ENCODE results near the gene PHF2.

The PHF2 gene

DNA sequence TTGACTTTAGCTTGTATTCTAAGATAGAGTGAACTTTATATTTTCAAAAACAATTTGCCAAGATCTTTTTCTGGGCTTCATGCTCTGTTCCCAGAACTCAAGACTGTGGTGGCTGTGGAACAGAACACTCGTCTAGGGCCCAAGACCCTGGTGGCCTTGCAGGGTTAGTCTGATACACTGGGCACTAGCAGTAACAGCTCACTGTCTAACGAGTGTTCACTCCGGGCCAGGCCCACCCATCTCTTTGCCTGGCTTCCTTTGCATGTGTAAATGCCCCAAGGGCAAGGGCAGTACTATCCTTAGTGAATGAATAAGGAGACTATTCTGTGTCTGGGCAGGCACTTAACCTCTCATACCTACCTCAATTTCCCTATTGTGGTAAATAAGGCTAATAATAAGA, 47.4 kb downstream of the PHF2 start:
- H3K4me1 ChIP-seq (ENCODE audit: low read length), result no peaks in the 10 kb centered on the region
- no peaks in the 10 kb centered on the region for H3F3A ChIP-seq (ENCODE audit: insufficient read depth, low read length)
- H3K4me3 ChIP-seq (ENCODE audit: low read length), result no peak overlapping the region
- no peak overlapping the region for H3K4me2 ChIP-seq (ENCODE audit: low read depth, low read length)
- no peaks in the 10 kb centered on the region for H3K27me3 ChIP-seq (replicated peaks; ENCODE audit: insufficient read depth, low read length)
- H3K9me2 ChIP-seq (replicated peaks; ENCODE audit: insufficient read depth, low read length), result no peaks in the 10 kb centered on the region
- no peaks in the 10 kb centered on the region for H3K9me3 ChIP-seq (replicated peaks; ENCODE audit: insufficient read depth, low read length)
- no peak overlapping the region for H3K27ac ChIP-seq (ENCODE audit: low read length)
- no peaks in the 10 kb centered on the region for H3K36me3 ChIP-seq (replicated peaks; ENCODE audit: insufficient read depth, low read length)
- no peak overlapping the region for H2AFZ ChIP-seq (ENCODE audit: low read length)
- DNase-seq, result no peak
- H3K79me2 ChIP-seq (ENCODE audit: low read length), result peaks cover 24% of the 10 kb centered on the region; the same call in 1 of the 2 replicates
- no peaks in the 10 kb centered on the region for H4K20me1 ChIP-seq (ENCODE audit: insufficient read depth, low read length)
- TF ChIP-seq, protein P1, sequence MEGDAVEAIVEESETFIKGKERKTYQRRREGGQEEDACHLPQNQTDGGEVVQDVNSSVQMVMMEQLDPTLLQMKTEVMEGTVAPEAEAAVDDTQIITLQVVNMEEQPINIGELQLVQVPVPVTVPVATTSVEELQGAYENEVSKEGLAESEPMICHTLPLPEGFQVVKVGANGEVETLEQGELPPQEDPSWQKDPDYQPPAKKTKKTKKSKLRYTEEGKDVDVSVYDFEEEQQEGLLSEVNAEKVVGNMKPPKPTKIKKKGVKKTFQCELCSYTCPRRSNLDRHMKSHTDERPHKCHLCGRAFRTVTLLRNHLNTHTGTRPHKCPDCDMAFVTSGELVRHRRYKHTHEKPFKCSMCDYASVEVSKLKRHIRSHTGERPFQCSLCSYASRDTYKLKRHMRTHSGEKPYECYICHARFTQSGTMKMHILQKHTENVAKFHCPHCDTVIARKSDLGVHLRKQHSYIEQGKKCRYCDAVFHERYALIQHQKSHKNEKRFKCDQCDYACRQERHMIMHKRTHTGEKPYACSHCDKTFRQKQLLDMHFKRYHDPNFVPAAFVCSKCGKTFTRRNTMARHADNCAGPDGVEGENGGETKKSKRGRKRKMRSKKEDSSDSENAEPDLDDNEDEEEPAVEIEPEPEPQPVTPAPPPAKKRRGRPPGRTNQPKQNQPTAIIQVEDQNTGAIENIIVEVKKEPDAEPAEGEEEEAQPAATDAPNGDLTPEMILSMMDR (IDR thresholded peaks at IDR 0.05; ENCODE audit: low read length), result no peak
- TF ChIP-seq EZH2phosphoT487 (IDR thresholded peaks at IDR 0.05; ENCODE audit: low read length), result no peak
- no peak for TF ChIP-seq EZH2 (optimal IDR thresholded peaks at IDR 0.05; ENCODE audit: low read depth, low read length)
- H3K9ac ChIP-seq (ENCODE audit: low read length), result no peak overlapping the region

DNA sequence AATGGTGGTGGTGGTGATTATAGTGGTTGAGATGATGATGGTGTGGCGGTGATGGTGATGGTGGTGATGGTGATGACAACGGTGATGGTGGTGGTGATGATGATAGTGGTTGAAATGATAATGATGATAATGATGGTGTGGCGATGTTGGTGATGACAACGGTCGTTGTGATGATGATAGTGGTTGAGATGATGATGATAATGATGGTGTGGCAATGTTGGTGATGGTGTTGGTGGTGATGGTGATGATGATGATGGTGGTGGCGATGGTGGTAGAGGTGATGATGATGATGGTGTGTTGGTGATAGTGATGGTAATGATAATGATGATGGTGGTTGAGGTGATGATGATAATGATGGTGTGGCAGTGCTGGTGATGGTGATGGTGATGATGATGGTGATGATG, 48.0 kb downstream of the PHF2 start:
- no peaks in the 10 kb centered on the region for H3K4me1 ChIP-seq (ENCODE audit: low read length)
- no peak overlapping the region for H3K4me3 ChIP-seq (ENCODE audit: low read length)
- no peaks in the 10 kb centered on the region for H3K27me3 ChIP-seq (replicated peaks; ENCODE audit: insufficient read depth, low read length)
- H3K36me3 ChIP-seq (replicated peaks; ENCODE audit: insufficient read depth, low read length), result no peaks in the 10 kb centered on the region
- no peak overlapping the region for H3K9ac ChIP-seq (ENCODE audit: low read length)
- H3K4me2 ChIP-seq (ENCODE audit: low read depth, low read length), result no peak overlapping the region
- no peaks in the 10 kb centered on the region for H3F3A ChIP-seq (ENCODE audit: insufficient read depth, low read length)
- no peaks in the 10 kb centered on the region for H3K9me3 ChIP-seq (replicated peaks; ENCODE audit: insufficient read depth, low read length)
- peaks cover 24% of the 10 kb centered on the region; the same call in 1 of the 2 replicates for H3K79me2 ChIP-seq (ENCODE audit: low read length)
- no peaks in the 10 kb centered on the region for H4K20me1 ChIP-seq (ENCODE audit: insufficient read depth, low read length)
- no peak for TF ChIP-seq EZH2phosphoT487 (IDR thresholded peaks at IDR 0.05; ENCODE audit: low read length)
- DNase-seq, result no peak
- H2AFZ ChIP-seq (ENCODE audit: low read length), result no peak overlapping the region
- H3K9me2 ChIP-seq (replicated peaks; ENCODE audit: insufficient read depth, low read length), result no peaks in the 10 kb centered on the region
- H3K27ac ChIP-seq (ENCODE audit: low read length), result no peak overlapping the region

DNA sequence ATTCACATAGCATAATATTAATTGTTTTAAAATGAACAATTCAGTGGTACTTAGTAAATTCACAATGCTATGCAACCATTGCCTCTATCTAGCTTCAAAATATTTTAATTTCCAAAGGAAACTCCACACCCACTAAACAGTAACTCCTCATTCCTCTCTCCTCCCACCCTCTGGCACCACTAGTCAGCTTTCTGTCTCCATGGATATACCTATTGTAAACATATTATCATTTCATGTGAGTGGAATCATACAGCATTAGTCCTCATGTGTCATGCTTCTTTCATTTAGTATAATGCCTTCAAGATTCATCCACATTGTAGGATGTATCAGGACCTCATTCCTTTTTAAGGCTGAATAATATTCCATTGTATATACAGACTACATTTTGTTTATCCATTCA, 48.6 kb downstream of the PHF2 start:
- Histone ChIP-seq H3K27me3 (replicated peaks; ENCODE audit: insufficient read depth, low read length) (no peaks in the 10 kb centered on the region), H3K4me2 (ENCODE audit: low read depth, low read length) (no peak overlapping the region), H3K9me2 (replicated peaks; ENCODE audit: insufficient read depth, low read length) (no peaks in the 10 kb centered on the region), H3K27ac (ENCODE audit: low read length) (no peak overlapping the region), H3K79me2 (ENCODE audit: low read length) (peaks cover 24% of the 10 kb centered on the region; the same call in 1 of the 2 replicates), H3K4me3 (ENCODE audit: low read length) (no peak overlapping the region), H3K36me3 (replicated peaks; ENCODE audit: insufficient read depth, low read length) (no peaks in the 10 kb centered on the region), H3K9me3 (replicated peaks; ENCODE audit: insufficient read depth, low read length) (no peaks in the 10 kb centered on the region), H4K20me1 (ENCODE audit: insufficient read depth, low read length) (no peaks in the 10 kb centered on the region), H2AFZ (ENCODE audit: low read length) (no peak overlapping the region), H3F3A (ENCODE audit: insufficient read depth, low read length) (no peaks in the 10 kb centered on the region), H3K9ac (ENCODE audit: low read length) (no peak overlapping the region), H3K4me1 (ENCODE audit: low read length) (no peaks in the 10 kb centered on the region)
- TF ChIP-seq, protein P1 (IDR thresholded peaks at IDR 0.05; ENCODE audit: low read length), result no peak
- no peak for TF ChIP-seq EZH2phosphoT487 (IDR thresholded peaks at IDR 0.05; ENCODE audit: low read length)
- no peak for DNase-seq

DNA sequence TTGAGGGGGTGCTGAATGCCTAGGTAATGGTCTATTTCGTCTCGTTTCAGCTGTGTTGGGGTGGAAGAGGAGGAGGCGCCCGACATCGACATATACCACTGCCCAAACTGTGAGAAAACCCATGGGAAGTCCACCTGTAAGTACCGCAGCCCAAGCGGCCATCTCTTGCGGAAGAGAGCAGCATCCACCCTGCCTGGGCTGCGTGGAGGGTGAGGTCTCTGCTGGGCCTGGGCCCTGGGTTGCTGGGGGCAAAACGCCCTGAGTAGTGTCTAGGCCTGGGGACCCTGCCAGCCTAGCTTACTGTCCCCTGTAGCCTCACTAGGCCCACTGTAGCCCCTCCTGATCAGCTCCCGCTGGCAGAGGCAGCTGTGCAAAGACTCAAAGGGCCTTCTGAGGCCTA, 53.5 kb downstream of the PHF2 start:
- Histone ChIP-seq H2AFZ (ENCODE audit: low read length) (no peak overlapping the region), H3K36me3 (replicated peaks; ENCODE audit: insufficient read depth, low read length) (no peaks in the 10 kb centered on the region), H3K9ac (ENCODE audit: low read length) (no peak overlapping the region), H3K79me2 (ENCODE audit: low read length) (0 out of 2 replicates have a peak, but pooled peaks cover 3% of the 10 kb centered on the region), H3K4me2 (ENCODE audit: low read depth, low read length) (no peak overlapping the region), H4K20me1 (ENCODE audit: insufficient read depth, low read length) (no peaks in the 10 kb centered on the region), H3K4me1 (ENCODE audit: low read length) (no peaks in the 10 kb centered on the region), H3F3A (ENCODE audit: insufficient read depth, low read length) (no peaks in the 10 kb centered on the region), H3K9me2 (replicated peaks; ENCODE audit: insufficient read depth, low read length) (no peaks in the 10 kb centered on the region), H3K9me3 (replicated peaks; ENCODE audit: insufficient read depth, low read length) (no peaks in the 10 kb centered on the region), H3K27ac (ENCODE audit: low read length) (no peak overlapping the region), H3K27me3 (replicated peaks; ENCODE audit: insufficient read depth, low read length) (no peaks in the 10 kb centered on the region), H3K4me3 (ENCODE audit: low read length) (no peak overlapping the region)
- no peak for DNase-seq
- TF ChIP-seq EZH2phosphoT487 (IDR thresholded peaks at IDR 0.05; ENCODE audit: low read length) (no peak), EZH2 (optimal IDR thresholded peaks at IDR 0.05; ENCODE audit: low read depth, low read length) (no peak)
- TF ChIP-seq, protein P1 (IDR thresholded peaks at IDR 0.05; ENCODE audit: low read length), result no peak
